SU-DHL-6 (cell line): Measurements from ENCODE around the gene MSX2.

ENCODE experiments used
- EZH2phosphoT487 ChIP-seq: fragments of 200-600 bp; sonication (generic), shearing (Covaris generic); conservative IDR thresholded peaks from 2 replicates; pipeline ENCODE4 v1.6.1; 2018; ENCODE audit warnings: mild to moderate bottlenecking, antibody characterized with exemption, low read length, moderate library complexity, mixed read lengths
- TF ChIP-seq, protein P1 (sequence below): fragments of 200-600 bp; sonication (generic); IDR thresholded peaks from one replicate; pipeline ENCODE4 v1.5.1; 2017; ENCODE audit warnings: antibody characterized with exemption, mild to moderate bottlenecking, low read length, moderate library complexity; ENCODE audit not compliant: insufficient read depth, poor library complexity, severe bottlenecking

DNA sequence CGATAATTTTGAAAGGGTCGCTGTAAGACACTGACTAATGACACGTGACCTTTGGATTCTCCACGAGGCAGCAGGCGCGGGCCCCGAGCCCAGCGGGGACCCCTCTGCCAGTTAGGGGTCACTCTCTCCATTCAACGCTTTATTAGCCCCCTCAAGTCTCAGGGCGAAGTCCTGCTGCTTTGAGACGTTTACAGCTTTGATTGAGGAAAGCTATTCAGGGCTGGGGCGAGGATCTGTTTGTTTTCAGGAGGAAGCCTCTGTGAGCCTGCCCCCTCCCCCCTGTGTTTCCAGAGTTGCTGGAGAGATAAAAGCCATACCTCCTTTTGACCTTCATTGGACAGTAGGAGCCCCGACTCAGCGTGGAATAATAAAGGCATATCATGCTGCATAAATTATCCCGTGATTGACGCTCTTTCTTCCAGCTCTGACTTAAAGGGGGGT lies 31.4 kb upstream of the MSX2 start:
- TF ChIP-seq EZH2phosphoT487, result no peak
- TF ChIP-seq, protein P1, sequence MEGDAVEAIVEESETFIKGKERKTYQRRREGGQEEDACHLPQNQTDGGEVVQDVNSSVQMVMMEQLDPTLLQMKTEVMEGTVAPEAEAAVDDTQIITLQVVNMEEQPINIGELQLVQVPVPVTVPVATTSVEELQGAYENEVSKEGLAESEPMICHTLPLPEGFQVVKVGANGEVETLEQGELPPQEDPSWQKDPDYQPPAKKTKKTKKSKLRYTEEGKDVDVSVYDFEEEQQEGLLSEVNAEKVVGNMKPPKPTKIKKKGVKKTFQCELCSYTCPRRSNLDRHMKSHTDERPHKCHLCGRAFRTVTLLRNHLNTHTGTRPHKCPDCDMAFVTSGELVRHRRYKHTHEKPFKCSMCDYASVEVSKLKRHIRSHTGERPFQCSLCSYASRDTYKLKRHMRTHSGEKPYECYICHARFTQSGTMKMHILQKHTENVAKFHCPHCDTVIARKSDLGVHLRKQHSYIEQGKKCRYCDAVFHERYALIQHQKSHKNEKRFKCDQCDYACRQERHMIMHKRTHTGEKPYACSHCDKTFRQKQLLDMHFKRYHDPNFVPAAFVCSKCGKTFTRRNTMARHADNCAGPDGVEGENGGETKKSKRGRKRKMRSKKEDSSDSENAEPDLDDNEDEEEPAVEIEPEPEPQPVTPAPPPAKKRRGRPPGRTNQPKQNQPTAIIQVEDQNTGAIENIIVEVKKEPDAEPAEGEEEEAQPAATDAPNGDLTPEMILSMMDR, result no peak
